NCI-H446 treated with DMSO at 0.1 percent for 48 hours (cell line): ENCODE results near the gene DTD2.
"Not testable (repeated sequence)": the region's sequence is repeated elsewhere in the genome, so short reads cannot be mapped to it uniquely, and the experiment has no call there.

Experiments used
- DNase-seq: peaks from one replicate; lab custom pipeline; 2025; lab: John Stamatoyannopoulos, UW

The DTD2 gene

DNA sequence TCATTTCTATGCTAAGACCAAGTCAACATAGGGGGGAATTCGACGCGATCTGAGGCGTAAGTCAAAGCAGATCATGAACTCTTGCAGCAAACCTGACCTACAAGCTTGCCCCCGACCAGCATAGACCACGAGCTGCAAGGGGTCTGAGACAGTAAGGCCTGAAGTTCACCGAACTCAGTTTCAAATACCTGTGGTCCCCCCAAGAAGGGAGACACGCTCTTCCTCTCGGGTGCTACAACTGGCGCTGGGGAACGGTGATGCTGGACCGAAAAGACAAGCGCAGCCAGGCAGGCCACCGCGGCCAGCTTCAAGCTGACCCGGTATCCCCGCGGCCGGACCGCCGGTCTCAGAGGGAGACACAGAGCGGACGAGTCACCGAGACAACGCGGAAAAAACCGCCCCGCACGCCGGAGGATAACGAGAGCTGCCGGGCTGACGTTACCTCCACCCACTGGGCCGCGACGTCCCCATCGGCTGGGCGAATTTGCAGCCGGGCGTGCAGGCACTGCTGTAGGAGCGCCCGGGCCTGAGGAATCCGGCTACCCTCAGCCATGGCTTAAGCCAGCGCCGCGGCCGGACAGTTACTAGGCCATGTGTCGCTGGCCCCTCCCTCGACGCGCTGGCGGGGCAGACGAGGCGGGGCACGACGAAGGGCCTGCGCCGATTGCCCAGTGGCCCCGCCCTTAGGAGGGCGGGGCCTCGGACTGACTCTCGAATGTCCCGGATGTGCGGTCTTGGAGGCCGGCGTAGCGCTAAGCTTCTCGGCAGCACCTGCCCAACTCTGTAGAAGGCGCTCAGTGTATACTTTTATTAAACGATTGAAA is at the start of gene DTD2:
DTD2 (minus strand) TSS at position 666 of the 824 bp plus-strand sequence; CDS start at position 553, 113 bp downstream.
- DNase-seq: peak; percentile 91

DNA sequence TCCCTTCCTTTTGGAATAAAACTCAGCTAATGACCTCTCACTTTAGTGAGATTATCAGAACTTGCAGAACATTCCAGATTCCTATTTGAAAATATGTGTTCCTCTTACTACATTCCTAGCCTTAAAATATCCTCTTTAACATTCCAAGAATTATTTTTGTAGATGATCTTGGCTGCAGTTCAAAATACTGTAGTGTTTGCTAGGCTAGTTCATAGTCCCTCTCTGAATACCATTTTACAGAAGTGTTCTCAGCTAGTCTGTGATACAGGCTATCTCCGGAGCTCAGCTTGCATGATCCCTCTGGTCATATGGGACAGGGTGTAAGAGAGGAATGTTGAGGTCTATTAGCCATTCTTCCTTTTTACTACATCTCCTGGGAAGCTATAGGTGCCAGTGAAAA is 48.1 kb upstream of the DTD2 start:
- no peak for DNase-seq

GRCh38 chr14:31501870-31502269 is 44.6 kb upstream of the DTD2 start:
- DNase-seq: no peak

GRCh38 chr14:31492759-31493498 is 35.6 kb upstream of the DTD2 start:
- DNase-seq: no peak

DNA sequence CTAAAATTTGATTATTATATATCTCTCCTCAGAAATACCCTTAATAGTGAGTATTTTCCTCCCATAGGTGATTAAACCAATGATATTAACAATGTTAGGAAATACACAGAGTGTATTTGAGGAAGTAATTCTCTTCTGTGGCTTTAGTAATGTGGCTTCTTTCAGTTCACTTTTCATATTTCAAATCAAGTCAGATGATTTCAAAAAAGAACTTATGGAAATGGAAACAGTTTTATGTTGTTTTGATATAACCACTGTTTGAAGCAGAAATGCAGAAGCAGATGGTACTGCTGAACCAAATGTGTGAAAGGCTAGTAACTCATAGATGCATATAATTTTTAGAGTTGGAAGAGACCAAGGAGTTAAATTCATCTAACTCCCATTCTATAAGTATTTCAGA is 32.4 kb upstream of the DTD2 start:
- no peak for DNase-seq

- DNase-seq: no peak
Measured at GRCh38 chr14:31487886-31488285, 30.6 kb upstream of the DTD2 start, which contains the start of gene GPR33. GPR33 (minus strand) TSS chr14:31488039; CDS start chr14:31483965, 4,074 bp downstream.

- DNase-seq: no peak
Measured at GRCh38 chr14:31486764-31487163, 29.5 kb upstream of the DTD2 start.

- no peak for DNase-seq
Measured at GRCh38 chr14:31484754-31485153, 27.4 kb upstream of the DTD2 start.

- no peak for DNase-seq
Measured at GRCh38 chr14:31480156-31480555, 22.9 kb upstream of the DTD2 start.

DNA sequence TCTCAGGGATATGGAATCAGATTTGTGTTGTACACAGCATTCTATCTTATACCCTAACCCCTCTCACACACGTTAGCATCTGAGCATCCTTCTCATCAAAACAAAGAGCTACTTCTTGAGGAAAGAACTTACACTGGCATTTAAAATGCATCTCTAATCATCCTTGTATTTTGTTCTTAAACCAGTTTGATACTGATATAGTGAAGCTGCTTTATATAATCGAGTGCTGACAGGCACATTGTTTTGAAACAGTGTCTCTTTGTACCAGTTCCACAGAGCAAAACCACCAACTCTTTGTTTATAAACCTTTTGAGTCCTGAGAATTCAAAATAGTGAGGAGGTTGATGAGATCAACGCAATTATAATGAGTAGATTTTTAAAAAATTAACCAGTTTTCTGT is 21.7 kb upstream of the DTD2 start:
- no peak for DNase-seq

DNA sequence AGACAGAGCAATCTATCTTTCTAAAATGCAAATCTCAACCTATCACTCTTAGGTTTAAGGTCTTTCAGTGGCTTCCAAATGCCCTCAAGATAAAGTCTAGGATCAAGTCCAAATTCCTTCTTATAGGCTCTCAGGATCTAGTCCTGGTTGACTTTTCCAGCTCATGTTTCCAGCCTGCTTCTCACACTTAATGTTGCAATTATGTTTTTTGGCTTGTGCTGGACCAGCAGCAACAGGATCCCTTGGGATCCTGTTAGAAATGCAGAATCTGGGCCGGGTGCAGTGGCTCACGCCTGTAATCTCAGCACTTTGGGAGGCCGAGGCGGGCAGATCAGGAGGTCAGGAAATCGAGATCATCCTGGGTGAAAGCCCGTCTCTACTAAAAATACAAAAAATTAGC is 19.9 kb upstream of the DTD2 start:
- DNase-seq: no peak

DNA sequence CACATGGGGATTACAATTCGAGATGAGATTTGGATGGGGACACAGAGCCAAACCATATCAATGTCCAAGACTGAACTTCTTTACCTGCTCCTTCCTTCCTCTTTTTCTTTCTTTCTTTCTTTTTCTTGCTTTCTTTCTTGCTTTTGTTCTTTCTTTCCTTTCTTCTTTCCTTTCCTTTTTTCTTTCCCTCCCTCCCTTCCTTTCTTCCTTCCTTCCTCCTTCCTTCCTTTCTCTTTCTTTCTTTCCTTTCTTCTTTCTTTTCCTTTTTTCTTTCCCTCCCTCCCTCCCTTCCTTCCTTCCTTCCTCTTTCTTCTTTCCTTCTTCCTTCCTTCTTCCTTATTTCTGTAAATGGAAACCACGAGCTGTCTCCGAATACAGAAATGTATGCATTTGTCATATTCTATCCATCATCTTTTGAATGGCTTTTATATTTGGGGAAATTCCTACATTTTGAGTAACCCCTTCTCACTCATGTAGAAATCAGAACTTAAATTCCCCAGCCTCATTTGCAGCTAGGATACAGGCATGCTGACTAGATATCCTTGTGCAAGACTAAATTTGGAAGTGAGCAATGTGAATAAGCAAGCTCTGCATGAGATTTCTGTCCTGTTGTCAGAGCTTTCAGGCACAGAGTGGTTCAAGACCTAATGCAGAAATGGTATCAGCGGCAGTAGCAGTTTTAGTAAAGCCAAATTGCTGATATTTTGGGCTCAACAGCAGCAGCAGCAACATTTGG is 19.0 kb upstream of the DTD2 start:
- DNase-seq: no peak

DNA sequence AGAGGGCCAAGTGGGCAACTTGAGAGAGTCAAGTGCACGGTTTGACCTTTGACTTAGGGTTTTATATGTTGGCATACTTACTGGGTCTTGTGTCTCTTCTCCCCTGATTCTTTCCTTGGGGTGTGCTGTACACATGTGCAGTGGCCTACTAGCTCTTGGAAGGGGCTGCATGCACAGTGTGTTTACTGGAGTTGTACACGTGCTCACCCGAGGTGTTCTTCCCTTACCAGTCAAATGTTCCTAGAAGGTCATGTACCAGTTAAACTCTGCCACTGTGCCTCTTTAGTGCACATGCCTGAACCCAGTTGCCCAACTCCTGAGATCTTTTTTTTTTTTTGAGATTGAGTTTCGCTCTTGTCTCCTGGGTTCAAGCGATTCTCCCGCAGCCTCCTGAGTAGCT is 9.2 kb upstream of the DTD2 start:
- no peak for DNase-seq

- DNase-seq: no peak
Measured at GRCh38 chr14:31465111-31465510, 7.8 kb upstream of the DTD2 start.

- not testable (repeated sequence) for DNase-seq
Measured at GRCh38 chr14:31462450-31462849, 5.1 kb upstream of the DTD2 start.

- DNase-seq: no peak
Measured at GRCh38 chr14:31461545-31461944, 4.2 kb upstream of the DTD2 start.

GRCh38 chr14:31457665-31458659 is 656 bp upstream of the DTD2 start:
- DNase-seq: no peak

- DNase-seq: peak; percentile 7
Measured at GRCh38 chr14:31449971-31450610, 7.2 kb downstream of the DTD2 start.

DNA sequence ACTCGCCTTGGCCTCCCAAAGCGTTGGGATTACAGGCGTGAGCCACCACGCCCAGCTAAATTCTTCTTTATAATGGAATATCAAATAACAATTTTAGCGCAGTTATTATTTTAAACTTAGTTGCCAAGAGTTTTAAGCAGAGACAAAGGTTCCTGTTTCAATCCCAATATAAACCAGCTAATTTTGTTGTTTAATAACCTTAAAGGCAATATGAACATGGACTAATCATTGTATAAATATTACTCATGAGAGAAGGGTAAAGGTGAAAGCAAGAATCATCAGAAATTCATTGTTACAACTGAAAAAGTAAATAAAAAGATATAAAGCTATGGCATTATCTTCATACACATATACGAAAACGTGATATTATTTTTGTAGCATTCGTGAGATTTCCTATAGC is 8.2 kb downstream of the DTD2 start:
- DNase-seq: no peak

GRCh38 chr14:31445703-31446102 is 11.6 kb downstream of the DTD2 start:
- DNase-seq: no peak

DNA sequence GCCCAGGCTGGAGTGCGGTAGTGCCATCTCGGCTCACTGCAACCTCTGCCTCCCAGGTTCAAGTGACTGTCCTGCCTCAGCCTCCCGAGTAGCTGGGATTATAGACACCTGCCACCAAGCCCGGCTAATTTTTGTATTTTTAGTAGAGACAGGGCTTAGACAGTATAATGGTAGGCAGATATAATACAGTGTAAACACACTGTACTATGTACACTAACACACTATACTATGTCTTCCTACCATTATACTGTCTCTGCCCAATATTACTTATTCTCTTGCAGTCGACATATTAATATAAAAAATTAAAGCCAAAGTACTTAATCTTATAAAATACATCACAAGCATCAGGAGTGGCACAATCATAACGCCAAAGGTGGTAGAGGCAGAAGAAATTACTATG is 15.0 kb downstream of the DTD2 start:
- no peak for DNase-seq
